DOHH2 (cell line): Measurements from ENCODE around the gene SGMS2.

Source experiments
- H3F3A ChIP-seq: fragments of 200-600 bp; sonication (generic), shearing (Covaris generic); 2 replicates; pipeline ENCODE4 v1.6.0; 2016; ENCODE audit warnings: antibody characterized with exemption, mild to moderate bottlenecking; ENCODE audit not compliant: control insufficient read depth, insufficient read depth
- H3K27ac ChIP-seq: fragments of 200-600 bp; sonication (generic); 2 replicates; pipeline ENCODE4 v1.5.1; 2014; ENCODE audit warnings: low read depth, mild to moderate bottlenecking, low read length, moderate library complexity
- H3K27me3 ChIP-seq: fragments of 200-600 bp; sonication (generic); 2 replicates; pipeline ENCODE4 v1.6.1; 2014; ENCODE audit warnings: mild to moderate bottlenecking, low read length, mixed read lengths; ENCODE audit not compliant: control insufficient read depth
- H3K36me3 ChIP-seq: fragments of 200-600 bp; sonication (generic); 2 replicates; pipeline ENCODE4 v1.6.1; 2014; ENCODE audit warnings: mild to moderate bottlenecking, low read length, moderate library complexity, mixed read lengths; ENCODE audit not compliant: control insufficient read depth
- H3K4me1 ChIP-seq: fragments of 200-600 bp; sonication (generic); 2 replicates; pipeline ENCODE4 v1.6.1; 2014; ENCODE audit warnings: mild to moderate bottlenecking, low read length, mixed read lengths; ENCODE audit not compliant: control insufficient read depth
- H3K4me2 ChIP-seq: fragments of 200-600 bp; sonication (generic); 2 replicates; pipeline ENCODE4 v1.6.0; 2014; ENCODE audit warnings: mild to moderate bottlenecking, low read length, moderate library complexity
- H3K4me3 ChIP-seq: fragments of 200-600 bp; sonication (generic); 2 replicates; pipeline ENCODE4 v1.5.1; 2014; ENCODE audit warnings: mild to moderate bottlenecking, low read length, mixed read lengths
- H3K79me2 ChIP-seq: fragments of 200-600 bp; sonication (generic); 2 replicates; pipeline ENCODE4 v1.6.1; 2014; ENCODE audit warnings: mild to moderate bottlenecking, low read length, mixed read lengths; ENCODE audit not compliant: control insufficient read depth
- H3K9me2 ChIP-seq: fragments of 200-600 bp; sonication (generic); replicated peaks from 2 replicates; pipeline ENCODE4 v1.6.1; 2014; ENCODE audit warnings: mild to moderate bottlenecking, low read length, mixed read lengths; ENCODE audit not compliant: control insufficient read depth
- H3K9me3 ChIP-seq: fragments of 200-600 bp; sonication (generic); 2 replicates; pipeline ENCODE4 v1.6.1; 2014; ENCODE audit warnings: antibody characterized with exemption, low read length, mixed read lengths; ENCODE audit not compliant: control insufficient read depth, insufficient read depth
- H4K20me1 ChIP-seq: fragments of 200-600 bp; sonication (generic); 2 replicates; pipeline ENCODE4 v1.6.0; 2014; ENCODE audit warnings: low read depth, mild to moderate bottlenecking, antibody characterized with exemption, low read length, moderate library complexity; ENCODE audit not compliant: control insufficient read depth, insufficient read depth
- EZH2phosphoT487 ChIP-seq: fragments of 200-600 bp; sonication (generic); IDR thresholded peaks from 2 replicates; pipeline ENCODE4 v1.6.1; 2017; ENCODE audit warnings: borderline replicate concordance, mild to moderate bottlenecking, antibody characterized with exemption, low read length, moderate library complexity, mixed read lengths
- TF ChIP-seq, protein P1 (sequence below): fragments of 200-600 bp; sonication (generic); IDR thresholded peaks from one replicate; pipeline ENCODE4 v1.5.1; 2014; ENCODE audit warnings: antibody characterized with exemption, mild to moderate bottlenecking, low read depth, low read length; ENCODE audit not compliant: poor library complexity, severe bottlenecking

Gene SGMS2

DNA sequence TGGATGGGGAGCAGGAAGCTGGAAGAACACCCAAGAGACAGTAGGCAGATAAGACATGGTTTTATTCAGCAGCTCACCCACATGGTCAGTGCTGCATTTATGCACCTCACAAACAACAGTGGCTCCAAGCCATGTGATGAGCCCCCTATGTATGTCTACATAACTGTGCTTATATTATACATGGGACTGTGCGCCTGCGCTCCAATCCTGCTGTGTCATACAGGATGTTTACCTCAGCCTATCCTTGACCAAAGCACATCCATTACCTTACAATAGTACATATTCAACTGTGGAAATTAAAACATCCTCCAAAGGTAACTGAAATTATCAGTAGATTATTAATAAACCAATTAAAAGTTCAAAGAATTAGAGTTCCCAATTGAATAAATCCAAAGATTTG lies 44.1 kb upstream of the SGMS2 start:
- H3F3A ChIP-seq: no peaks in the 10 kb centered on the region
- H3K4me2 ChIP-seq: no peak overlapping the region
- no peaks in the 10 kb centered on the region for H3K4me1 ChIP-seq
- H3K4me3 ChIP-seq: no peak overlapping the region
- peaks cover 7% of the 10 kb centered on the region; the same call in 1 of the 2 replicates for H3K9me3 ChIP-seq
- TF ChIP-seq EZH2phosphoT487: no peak
- TF ChIP-seq, protein P1, sequence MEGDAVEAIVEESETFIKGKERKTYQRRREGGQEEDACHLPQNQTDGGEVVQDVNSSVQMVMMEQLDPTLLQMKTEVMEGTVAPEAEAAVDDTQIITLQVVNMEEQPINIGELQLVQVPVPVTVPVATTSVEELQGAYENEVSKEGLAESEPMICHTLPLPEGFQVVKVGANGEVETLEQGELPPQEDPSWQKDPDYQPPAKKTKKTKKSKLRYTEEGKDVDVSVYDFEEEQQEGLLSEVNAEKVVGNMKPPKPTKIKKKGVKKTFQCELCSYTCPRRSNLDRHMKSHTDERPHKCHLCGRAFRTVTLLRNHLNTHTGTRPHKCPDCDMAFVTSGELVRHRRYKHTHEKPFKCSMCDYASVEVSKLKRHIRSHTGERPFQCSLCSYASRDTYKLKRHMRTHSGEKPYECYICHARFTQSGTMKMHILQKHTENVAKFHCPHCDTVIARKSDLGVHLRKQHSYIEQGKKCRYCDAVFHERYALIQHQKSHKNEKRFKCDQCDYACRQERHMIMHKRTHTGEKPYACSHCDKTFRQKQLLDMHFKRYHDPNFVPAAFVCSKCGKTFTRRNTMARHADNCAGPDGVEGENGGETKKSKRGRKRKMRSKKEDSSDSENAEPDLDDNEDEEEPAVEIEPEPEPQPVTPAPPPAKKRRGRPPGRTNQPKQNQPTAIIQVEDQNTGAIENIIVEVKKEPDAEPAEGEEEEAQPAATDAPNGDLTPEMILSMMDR: no peak
- no peak overlapping the region for H3K27ac ChIP-seq
- H3K9me2 ChIP-seq: no peaks in the 10 kb centered on the region
- no peaks in the 10 kb centered on the region for H3K36me3 ChIP-seq
- no peaks in the 10 kb centered on the region for H3K79me2 ChIP-seq
- H3K27me3 ChIP-seq: no peaks in the 10 kb centered on the region
- H4K20me1 ChIP-seq: no peaks in the 10 kb centered on the region

DNA sequence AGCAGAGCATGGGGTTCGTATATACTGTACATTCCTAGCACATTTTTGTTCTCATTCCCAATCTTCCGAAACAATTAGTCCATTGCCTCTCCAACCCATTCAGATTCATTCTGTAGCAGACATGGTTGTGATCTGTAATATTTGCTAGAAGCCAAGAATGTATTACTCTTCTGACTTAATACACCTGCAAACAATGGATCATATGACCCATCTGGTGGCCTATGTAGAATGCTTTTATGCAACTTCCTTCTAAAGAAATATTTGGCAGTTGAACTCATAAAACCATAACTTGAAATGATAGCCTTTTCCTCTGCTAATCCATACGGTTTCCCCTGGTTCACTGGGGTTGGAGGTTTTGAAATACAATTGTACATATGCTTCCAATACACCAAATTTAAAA lies 32.8 kb upstream of the SGMS2 start:
- Histone ChIP-seq H3K9me2 (no peaks in the 10 kb centered on the region), H3K27ac (no peak overlapping the region), H4K20me1 (no peaks in the 10 kb centered on the region), H3K4me2 (no peak overlapping the region), H3K4me1 (no peaks in the 10 kb centered on the region), H3K27me3 (no peaks in the 10 kb centered on the region), H3K36me3 (no peaks in the 10 kb centered on the region), H3K79me2 (no peaks in the 10 kb centered on the region), H3K9me3 (peaks cover 10% of the 10 kb centered on the region; the same call in 1 of the 2 replicates), H3F3A (no peaks in the 10 kb centered on the region), H3K4me3 (no peak overlapping the region)
- TF ChIP-seq, protein P1: no peak
- TF ChIP-seq EZH2phosphoT487: no peak

DNA sequence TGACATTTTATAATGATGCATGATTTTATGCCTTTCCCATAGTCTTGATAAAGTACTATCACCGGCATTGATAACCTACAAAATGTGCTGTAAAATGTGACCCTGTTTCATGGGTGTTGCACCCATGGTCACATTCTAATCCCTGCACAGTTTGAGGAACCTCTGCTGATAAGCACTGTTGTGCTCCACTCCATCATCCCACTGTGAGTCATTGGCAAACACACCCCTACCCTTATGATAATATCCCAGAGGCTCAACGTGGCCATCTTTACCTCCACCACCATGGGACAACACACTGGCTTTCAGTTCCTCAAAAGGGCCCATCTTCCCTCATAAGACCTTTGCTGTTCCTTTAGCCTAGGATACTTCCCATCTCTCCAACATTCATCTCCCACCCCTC lies 32.0 kb upstream of the SGMS2 start:
- no peaks in the 10 kb centered on the region for H3K9me2 ChIP-seq
- no peaks in the 10 kb centered on the region for H4K20me1 ChIP-seq
- H3K27me3 ChIP-seq: no peaks in the 10 kb centered on the region
- no peak overlapping the region for H3K4me3 ChIP-seq
- no peaks in the 10 kb centered on the region for H3F3A ChIP-seq
- H3K36me3 ChIP-seq: no peaks in the 10 kb centered on the region
- TF ChIP-seq, protein P1: no peak
- TF ChIP-seq EZH2phosphoT487: no peak
- no peaks in the 10 kb centered on the region for H3K79me2 ChIP-seq
- H3K27ac ChIP-seq: no peak overlapping the region
- no peak overlapping the region for H3K4me2 ChIP-seq
- H3K9me3 ChIP-seq: peaks cover 8% of the 10 kb centered on the region; the same call in 1 of the 2 replicates
- H3K4me1 ChIP-seq: no peaks in the 10 kb centered on the region
